Neural progenitor cell (in vitro differentiated cells): ENCODE results near the gene CNTN5. TPM values are rescaled to one million over a fixed set of nuclear protein-coding genes. Genes with fewer than 3 reads are reported as not detected.

ENCODE experiments used
- DNase-seq: peaks from one replicate; pipeline ENCODE4 v3.0.0-alpha.2; 2016; ENCODE audit warnings: low spot score
- H2AFZ ChIP-seq: fragments of 200-600 bp; sonication (generic); replicated peaks from 2 replicates; pipeline ENCODE4 v1.6.1; 2016; ENCODE audit warnings: antibody characterized with exemption
- H3F3A ChIP-seq: fragments of 200-600 bp; sonication (generic); 2 replicates; pipeline ENCODE4 v1.6.1; 2016; ENCODE audit warnings: antibody characterized with exemption, low read depth
- H3K27ac ChIP-seq: fragments of 200-600 bp; sonication (generic); 2 replicates; pipeline ENCODE4 v1.5.1; 2016; ENCODE audit warnings: mild to moderate bottlenecking
- H3K27me3 ChIP-seq: fragments of 200-600 bp; sonication (generic); 2 replicates; pipeline ENCODE4 v1.6.1; 2016; ENCODE audit warnings: mild to moderate bottlenecking, moderate library complexity
- H3K36me3 ChIP-seq: fragments of 200-600 bp; sonication (generic); 2 replicates; pipeline ENCODE4 v1.5.1; 2016
- H3K4me1 ChIP-seq: fragments of 200-600 bp; sonication (generic); 2 replicates; pipeline ENCODE4 v1.6.1; 2016; ENCODE audit warnings: mixed run types
- H3K4me2 ChIP-seq: fragments of 200-600 bp; sonication (generic); 2 replicates; pipeline ENCODE4 v1.6.1; 2016
- H3K4me3 ChIP-seq: fragments of 200-600 bp; sonication (generic); 2 replicates; pipeline ENCODE4 v1.5.1; 2016
- H3K79me2 ChIP-seq: fragments of 200-600 bp; sonication (generic); 2 replicates; pipeline ENCODE4 v1.6.1; 2016; ENCODE audit warnings: low read depth
- H3K9ac ChIP-seq: fragments of 200-600 bp; sonication (generic); 2 replicates; pipeline ENCODE4 v1.6.1; 2016
- H3K9me3 ChIP-seq: fragments of 200-600 bp; sonication (generic); 2 replicates; pipeline ENCODE4 v1.5.1; 2016; ENCODE audit warnings: low read depth
- H4K20me1 ChIP-seq: fragments of 200-600 bp; sonication (generic); 2 replicates; pipeline ENCODE4 v1.6.1; 2016; ENCODE audit warnings: low read depth
- H3K27ac Mint-ChIP-seq: 3 replicates; pipeline ENCODE4 v1.8.0; 2021; ENCODE audit warnings: mixed read lengths
- H3K27me3 Mint-ChIP-seq: 2 replicates; pipeline ENCODE4 v1.8.0; 2022; ENCODE audit warnings: low read depth, mild to moderate bottlenecking, inconsistent platforms, moderate library complexity, mixed read lengths; ENCODE audit not compliant: insufficient read depth
- H3K36me3 Mint-ChIP-seq: 3 replicates; pipeline ENCODE4 v1.8.0; 2021; ENCODE audit warnings: mixed read lengths
- H3K4me1 Mint-ChIP-seq: 3 replicates; pipeline ENCODE4 v1.8.0; 2021; ENCODE audit warnings: mixed read lengths
- H3K4me3 Mint-ChIP-seq: 3 replicates; pipeline ENCODE4 v1.8.0; 2021; ENCODE audit warnings: mild to moderate bottlenecking, moderate library complexity, mixed read lengths
- H3K9me3 Mint-ChIP-seq: 3 replicates; pipeline ENCODE4 v1.8.0; 2020; ENCODE audit warnings: mixed read lengths
- CTCF ChIP-seq: fragments of 200-600 bp; sonication (generic); IDR thresholded peaks from 2 replicates; pipeline ENCODE4 v1.5.1; 2017; ENCODE audit warnings: antibody characterized with exemption, mild to moderate bottlenecking
- EZH2 ChIP-seq: fragments of 200-600 bp; sonication (generic); IDR thresholded peaks from 2 replicates; pipeline ENCODE4 v1.6.1; 2017; ENCODE audit warnings: antibody characterized with exemption, mild to moderate bottlenecking, moderate library complexity
- EZH2phosphoT487 ChIP-seq: fragments of 200-600 bp; sonication (generic); IDR thresholded peaks from 2 replicates; pipeline ENCODE4 v1.6.1; 2017; ENCODE audit warnings: antibody characterized with exemption
- total RNA-seq: library from RNA; depleted of rRNA; stranded (reverse); fragments of >200 nt; gene quantifications from 2 replicates; pipeline ENCODE4 v1.2.3, GENCODE V29; 2015; ENCODE audit warnings: low replicate concordance

CNTN5 gene
- total RNA-seq, 1 donor from 2014 or later = 0.19 TPM

DNA sequence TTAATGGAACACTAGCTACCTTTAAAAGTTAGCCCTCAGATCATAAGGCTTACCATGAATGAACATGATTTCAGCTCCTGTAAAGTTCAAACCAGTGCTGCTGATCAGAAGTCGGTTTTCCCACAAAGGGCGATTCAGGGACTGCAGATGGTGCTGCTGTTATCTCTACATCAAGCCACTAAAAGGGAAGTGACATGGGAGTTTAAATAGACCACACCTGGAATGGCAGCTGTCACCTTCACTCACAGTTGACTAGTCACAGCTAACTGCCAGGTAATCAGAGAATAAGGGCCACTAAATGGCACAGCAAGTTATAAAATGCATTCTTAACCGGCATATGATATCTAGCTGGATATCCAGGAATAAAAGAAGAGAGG is 1085.2 kb downstream of the CNTN5 start:
- no peaks in the 10 kb centered on the region for H3K36me3 Mint-ChIP-seq
- no peak overlapping the region for H3K4me3 ChIP-seq

DNA sequence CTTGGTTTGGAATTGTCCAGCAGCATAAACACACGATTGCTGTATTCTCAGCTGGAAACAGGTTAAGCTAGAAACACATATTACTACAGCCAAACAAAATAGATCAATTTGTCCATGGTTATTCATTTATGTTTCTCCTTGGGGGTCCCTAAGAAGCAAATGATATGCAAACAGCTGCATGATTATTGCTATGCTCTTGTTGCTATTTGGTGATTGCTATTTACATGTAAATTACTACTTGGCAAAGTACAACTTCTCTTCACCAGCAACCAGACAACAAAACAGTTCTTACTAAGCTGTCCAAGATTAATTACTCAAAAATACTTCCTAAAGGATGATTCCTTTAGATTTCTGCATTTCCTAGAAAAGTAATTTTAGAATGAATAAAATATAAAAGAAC is 1098.4 kb downstream of the CNTN5 start:
- Histone ChIP-seq H3K9me3 (no peaks in the 10 kb centered on the region), H3K4me2 (no peak overlapping the region), H3K27me3 (no peaks in the 10 kb centered on the region), H3F3A (no peaks in the 10 kb centered on the region), H3K9ac (no peak overlapping the region), H4K20me1 (no peaks in the 10 kb centered on the region), H3K36me3 (no peaks in the 10 kb centered on the region), H3K27ac (no peak overlapping the region), H3K4me3 (no peak overlapping the region), H2AFZ (no peak overlapping the region), H3K4me1 (peaks cover 6% of the 10 kb centered on the region), H3K79me2 (no peaks in the 10 kb centered on the region)
- H3K27ac Mint-ChIP-seq = no peak overlapping the region
- TF ChIP-seq EZH2phosphoT487 (no peak), EZH2 (no peak), CTCF (no peak)
- no peak overlapping the region for H3K4me3 Mint-ChIP-seq
- no peaks in the 10 kb centered on the region for H3K4me1 Mint-ChIP-seq
- DNase-seq = no peak
- no peaks in the 10 kb centered on the region for H3K36me3 Mint-ChIP-seq
- no peaks in the 10 kb centered on the region for H3K9me3 Mint-ChIP-seq
- H3K27me3 Mint-ChIP-seq = no peaks in the 10 kb centered on the region

More for the DNA sequence above, 1085.2 kb downstream of the CNTN5 start:
- no peak for DNase-seq
- Histone ChIP-seq H3K9ac (no peak overlapping the region), H3K4me1 (no peaks in the 10 kb centered on the region), H3K27me3 (no peaks in the 10 kb centered on the region), H3K27ac (no peak overlapping the region), H3K9me3 (no peaks in the 10 kb centered on the region), H3F3A (no peaks in the 10 kb centered on the region), H2AFZ (peak overlapping the region; percentile 54), H4K20me1 (no peaks in the 10 kb centered on the region), H3K36me3 (no peaks in the 10 kb centered on the region), H3K79me2 (no peaks in the 10 kb centered on the region), H3K4me2 (no peak overlapping the region)
- TF ChIP-seq CTCF = no peak
- no peak for TF ChIP-seq EZH2phosphoT487
- TF ChIP-seq EZH2 = no peak
- Mint-ChIP-seq H3K4me1 (peaks cover 6% of the 10 kb centered on the region), H3K27ac (no peak overlapping the region), H3K27me3 (no peaks in the 10 kb centered on the region), H3K9me3 (no peaks in the 10 kb centered on the region), H3K4me3 (no peak overlapping the region)

- Mint-ChIP-seq H3K4me1 (peaks cover 5% of the 10 kb centered on the region), H3K36me3 (no peaks in the 10 kb centered on the region), H3K27ac (no peak overlapping the region), H3K9me3 (no peaks in the 10 kb centered on the region), H3K4me3 (no peak overlapping the region), H3K27me3 (no peaks in the 10 kb centered on the region)
- no peak overlapping the region for H3K4me2 ChIP-seq
- no peak for TF ChIP-seq EZH2phosphoT487
- no peak for TF ChIP-seq EZH2
- TF ChIP-seq CTCF = no peak
- H3K4me3 ChIP-seq = no peak overlapping the region
- no peaks in the 10 kb centered on the region for H4K20me1 ChIP-seq
- H3K4me1 ChIP-seq = peaks cover 9% of the 10 kb centered on the region
- no peak for DNase-seq
- H3K79me2 ChIP-seq = no peaks in the 10 kb centered on the region
- no peak overlapping the region for H2AFZ ChIP-seq
- no peaks in the 10 kb centered on the region for H3K27me3 ChIP-seq
- H3K9me3 ChIP-seq = no peaks in the 10 kb centered on the region
- no peak overlapping the region for H3K9ac ChIP-seq
- no peaks in the 10 kb centered on the region for H3K36me3 ChIP-seq
- H3K27ac ChIP-seq = no peak overlapping the region
- H3F3A ChIP-seq = no peaks in the 10 kb centered on the region
Observed at GRCh38 chr11:100133114-100133513, 1112.4 kb downstream of the CNTN5 start.

GRCh38 chr11:100141201-100141600 is 1120.5 kb downstream of the CNTN5 start:
- Histone ChIP-seq H3F3A (no peaks in the 10 kb centered on the region), H3K36me3 (no peaks in the 10 kb centered on the region), H3K4me2 (no peak overlapping the region), H3K9ac (no peak overlapping the region), H3K4me1 (no peaks in the 10 kb centered on the region), H3K27ac (no peak overlapping the region), H3K9me3 (no peaks in the 10 kb centered on the region), H3K4me3 (no peak overlapping the region), H4K20me1 (no peaks in the 10 kb centered on the region), H2AFZ (no peak overlapping the region), H3K27me3 (no peaks in the 10 kb centered on the region), H3K79me2 (no peaks in the 10 kb centered on the region)
- Mint-ChIP-seq H3K27ac (no peak overlapping the region), H3K4me3 (no peak overlapping the region), H3K36me3 (no peaks in the 10 kb centered on the region), H3K27me3 (no peaks in the 10 kb centered on the region), H3K9me3 (no peaks in the 10 kb centered on the region), H3K4me1 (no peaks in the 10 kb centered on the region)
- TF ChIP-seq EZH2 = no peak
- TF ChIP-seq CTCF = no peak
- TF ChIP-seq EZH2phosphoT487 = no peak
- DNase-seq = no peak
